Activated T-helper 9 cell treated with anti-CD3 and anti-CD28 coated beads, Interleukin-2, amount 50 U/mL, for 16 hours (primary cell): ENCODE measurements around the gene KRT12.
"Not testable (repeated sequence)": the region's sequence is repeated elsewhere in the genome, so short reads cannot be mapped to it uniquely, and the experiment has no call there.

Experiments used
- DNase-seq: peaks from one replicate; pipeline ENCODE4 v3.0.0-alpha.2; 2020; ENCODE audit warnings: low read depth

KRT12 gene

GRCh38 chr17:40883626-40884334, 16.8 kb upstream of the KRT12 start:
- no peak for DNase-seq

GRCh38 chr17:40883031-40883430, 16.0 kb upstream of the KRT12 start:
- no peak for DNase-seq

GRCh38 chr17:40879026-40879425, 12.0 kb upstream of the KRT12 start:
- DNase-seq, result no peak

GRCh38 chr17:40878044-40878443, 11.0 kb upstream of the KRT12 start:
- no peak for DNase-seq

GRCh38 chr17:40873801-40874200, 6.8 kb upstream of the KRT12 start:
- DNase-seq, result no peak

- DNase-seq, result no peak
These were observed 6.2 kb upstream of the KRT12 start for GRCh38 chr17:40873255-40873654.

- DNase-seq, result no peak
These were observed 5.4 kb upstream of the KRT12 start for GRCh38 chr17:40872416-40872815.

GRCh38 chr17:40871316-40871715, 4.3 kb upstream of the KRT12 start:
- no peak for DNase-seq

- DNase-seq, result no peak
These were observed 3.1 kb upstream of the KRT12 start for GRCh38 chr17:40870136-40870535.

GRCh38 chr17:40864661-40865390, 2.2 kb downstream of the KRT12 start:
- DNase-seq, result no peak

GRCh38 chr17:40862985-40863733, 3.9 kb downstream of the KRT12 start:
- no peak for DNase-seq

- no peak for DNase-seq
These were observed 7.5 kb downstream of the KRT12 start for GRCh38 chr17:40859536-40859935.

- DNase-seq, result not testable (repeated sequence)
These were observed 8.4 kb downstream of the KRT12 start for GRCh38 chr17:40858667-40859066.

- no peak for DNase-seq
These were observed 9.5 kb downstream of the KRT12 start for GRCh38 chr17:40857535-40857934.

- no peak for DNase-seq
These were observed 12.7 kb downstream of the KRT12 start for GRCh38 chr17:40854175-40854814.

- DNase-seq, result no peak
These were observed 14.7 kb downstream of the KRT12 start for GRCh38 chr17:40852364-40852763.

GRCh38 chr17:40850293-40850972, 16.6 kb downstream of the KRT12 start:
- DNase-seq, result no peak

- DNase-seq, result no peak
These were observed 17.3 kb downstream of the KRT12 start for GRCh38 chr17:40849723-40850122.

GRCh38 chr17:40848583-40849235, 18.3 kb downstream of the KRT12 start:
- no peak for DNase-seq

- DNase-seq, result no peak
These were observed 20.4 kb downstream of the KRT12 start for GRCh38 chr17:40846515-40847144.

- no peak for DNase-seq
These were observed 22.3 kb downstream of the KRT12 start for GRCh38 chr17:40844671-40845107.
